Suppressor macrophage treated with lipopolysaccharide for 4 hours (primary cell): ENCODE data around the gene CD58.
"Not testable (repeated sequence)": the region's sequence is repeated elsewhere in the genome, so short reads cannot be mapped to it uniquely, and the experiment has no call there.

Experiments used
- DNase-seq: peaks from one replicate; pipeline ENCODE4 v3.0.0-alpha.2; 2020

Gene CD58, protein sequence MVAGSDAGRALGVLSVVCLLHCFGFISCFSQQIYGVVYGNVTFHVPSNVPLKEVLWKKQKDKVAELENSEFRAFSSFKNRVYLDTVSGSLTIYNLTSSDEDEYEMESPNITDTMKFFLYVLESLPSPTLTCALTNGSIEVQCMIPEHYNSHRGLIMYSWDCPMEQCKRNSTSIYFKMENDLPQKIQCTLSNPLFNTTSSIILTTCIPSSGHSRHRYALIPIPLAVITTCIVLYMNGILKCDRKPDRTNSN

GRCh38 chr1:116570358-116571214 is at the start of gene CD58:
Gene CD58 (minus strand): TSS chr1:116571026. CDS start chr1:116570972, 54 bp downstream.
- peak; percentile 97 for DNase-seq

- not testable (repeated sequence) for DNase-seq
Measured at GRCh38 chr1:116620392-116620791, 49.6 kb upstream of the CD58 start.

GRCh38 chr1:116619106-116619505 is 48.3 kb upstream of the CD58 start:
- DNase-seq: not testable (repeated sequence)

DNA sequence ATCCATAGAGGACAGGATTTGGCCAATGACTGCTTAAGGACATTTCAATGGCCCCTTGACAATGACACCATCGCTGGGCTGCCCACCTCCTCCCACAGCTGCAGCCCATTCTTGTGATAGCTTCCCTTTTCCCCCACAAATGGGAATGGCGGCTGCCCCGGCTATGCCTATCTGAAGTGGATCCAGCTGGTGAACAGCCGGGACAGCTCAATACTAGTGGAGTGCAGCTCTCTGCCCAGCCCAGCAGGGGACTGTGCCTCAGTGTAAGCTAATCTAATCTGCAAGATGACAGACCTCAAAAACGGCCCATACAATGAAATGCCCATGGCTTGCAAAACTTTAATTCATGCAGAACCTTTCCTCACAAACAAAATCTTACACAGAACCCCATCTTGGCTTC is 47.0 kb upstream of the CD58 start:
- DNase-seq: not testable (repeated sequence)

DNA sequence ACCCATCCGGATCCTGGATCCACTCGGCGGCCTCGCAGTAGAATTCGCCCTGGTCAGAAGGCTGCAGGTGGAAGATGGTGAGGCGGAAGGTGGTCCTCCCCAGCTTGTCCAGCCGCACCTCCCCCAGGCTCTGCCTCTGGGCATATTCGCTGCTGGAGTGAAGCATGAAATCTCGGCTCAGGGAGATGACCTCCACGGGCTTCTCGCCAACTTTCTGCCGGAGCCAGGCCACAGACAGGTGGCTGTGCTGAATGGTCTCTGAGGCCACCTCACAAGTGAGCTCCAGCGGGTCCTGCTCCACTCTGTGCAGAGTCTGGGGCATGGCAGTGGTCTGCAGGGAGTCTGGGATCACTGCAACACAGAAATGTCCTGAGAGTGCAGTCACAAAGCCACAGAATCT is 43.0 kb upstream of the CD58 start:
- DNase-seq: not testable (repeated sequence)

DNA sequence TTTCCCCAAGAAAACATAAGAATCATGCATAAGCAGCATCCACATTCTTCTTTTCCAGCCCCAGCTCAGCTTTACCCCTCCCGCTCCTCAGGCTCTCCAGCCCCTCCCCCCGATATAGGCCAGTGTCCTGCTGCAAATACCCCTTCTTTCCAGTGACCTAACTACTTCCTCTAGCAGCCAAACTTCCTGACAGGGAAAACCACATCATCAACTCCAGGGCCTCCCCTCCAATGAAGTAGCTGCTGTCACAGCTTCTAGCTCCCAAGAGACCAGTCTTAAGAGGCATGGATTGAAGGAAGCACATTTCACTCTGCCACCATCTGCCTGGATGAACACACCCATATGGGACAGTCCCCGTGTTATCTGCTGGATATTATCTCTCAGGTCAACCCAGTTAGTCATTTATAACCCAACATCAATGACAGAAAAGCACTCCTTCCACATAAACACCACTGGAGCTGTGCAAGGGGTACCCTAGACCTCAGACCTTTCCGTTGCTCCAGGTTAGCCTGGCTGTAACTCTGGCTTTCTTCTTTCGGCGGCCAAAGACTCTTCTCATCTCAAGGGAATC is 39.1 kb upstream of the CD58 start:
- peak; percentile 15 for DNase-seq

DNA sequence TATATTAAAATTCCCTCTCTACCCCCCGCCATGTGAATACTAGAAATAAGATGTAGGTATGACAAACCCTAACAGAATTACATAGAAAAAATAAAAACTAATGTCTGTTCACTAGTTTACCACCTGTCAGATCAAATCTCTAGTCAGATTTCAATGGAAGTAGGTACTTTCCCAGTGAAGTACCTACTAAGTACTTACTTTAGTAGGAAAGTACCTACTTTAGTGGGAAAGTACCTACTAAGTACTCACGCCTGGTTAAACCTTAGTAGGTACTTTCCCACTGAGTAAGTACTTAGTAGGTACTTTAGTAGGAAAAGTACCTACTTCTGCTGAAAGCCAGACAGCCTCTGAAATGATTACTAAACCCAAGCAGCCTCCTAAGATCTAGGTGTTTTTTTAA is 38.0 kb upstream of the CD58 start:
- DNase-seq: not testable (repeated sequence)

GRCh38 chr1:116608151-116608550 is 37.3 kb upstream of the CD58 start:
- DNase-seq: not testable (repeated sequence)

DNA sequence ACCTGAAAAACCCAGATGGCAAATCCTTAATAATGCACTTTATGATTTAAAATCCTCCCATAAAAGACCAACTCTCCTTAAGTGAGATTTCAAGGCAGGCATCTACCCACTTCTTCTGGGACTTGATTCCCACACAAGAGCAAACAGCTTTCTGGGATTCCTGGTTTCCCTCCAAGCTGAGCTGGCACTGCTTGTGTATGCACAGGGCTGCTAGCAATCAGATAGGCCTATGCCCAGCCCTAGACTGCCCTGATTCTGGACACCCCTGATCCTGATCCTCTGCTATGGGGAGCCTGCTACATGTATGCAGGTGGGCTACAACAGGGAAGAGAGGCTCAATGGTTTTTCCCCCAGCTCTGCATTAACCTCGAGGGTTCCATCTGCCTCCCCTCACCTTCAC is 36.6 kb upstream of the CD58 start:
- not testable (repeated sequence) for DNase-seq

GRCh38 chr1:116606067-116606466 is 35.2 kb upstream of the CD58 start:
- peak; percentile 76 for DNase-seq

- DNase-seq: peak; percentile 28
Measured at GRCh38 chr1:116605315-116605714, 34.5 kb upstream of the CD58 start.

DNA sequence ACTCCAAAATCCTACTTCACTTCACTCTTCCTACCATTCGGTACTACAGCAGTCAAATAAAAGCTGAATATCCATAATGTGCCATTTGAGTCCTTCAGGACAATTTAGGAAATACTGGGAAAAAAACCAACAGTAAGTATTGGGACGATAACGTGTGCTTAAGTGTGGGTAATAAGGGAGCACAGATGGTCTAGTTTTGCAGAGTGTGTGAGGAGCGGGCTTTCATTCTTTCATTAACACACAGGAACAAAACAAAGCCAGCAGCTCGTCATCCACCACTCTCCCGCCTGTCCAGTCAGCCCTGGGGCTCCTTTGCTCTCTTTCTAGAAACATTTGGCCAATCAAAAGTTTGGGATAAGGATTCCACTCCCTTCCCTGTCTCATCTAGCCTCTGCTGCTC is 33.6 kb upstream of the CD58 start:
- DNase-seq: not testable (repeated sequence)

DNA sequence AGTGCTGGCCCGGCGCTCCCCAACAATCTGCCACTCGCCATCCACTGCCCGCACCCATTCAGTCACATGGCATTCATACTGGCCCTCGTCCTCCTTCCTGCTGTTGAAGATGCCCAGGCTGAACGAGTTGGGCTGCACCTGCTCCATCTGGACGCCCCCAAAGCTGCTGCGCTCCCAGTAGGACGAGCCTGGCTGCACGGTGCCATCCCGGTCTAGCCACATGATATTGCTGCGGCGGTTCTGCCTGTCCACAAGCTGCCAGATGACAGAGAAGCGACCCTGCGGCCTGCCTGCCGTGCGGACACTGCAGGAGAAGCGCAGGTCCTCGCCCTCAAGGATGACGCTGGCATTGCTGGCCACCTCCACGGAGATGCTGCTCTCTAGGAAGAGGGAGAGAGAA is 32.8 kb upstream of the CD58 start:
- not testable (repeated sequence) for DNase-seq

- peak; percentile 15 for DNase-seq
Measured at GRCh38 chr1:116599369-116599768, 28.5 kb upstream of the CD58 start.

- DNase-seq: not testable (repeated sequence)
Measured at GRCh38 chr1:116598420-116599036, 27.7 kb upstream of the CD58 start.

DNA sequence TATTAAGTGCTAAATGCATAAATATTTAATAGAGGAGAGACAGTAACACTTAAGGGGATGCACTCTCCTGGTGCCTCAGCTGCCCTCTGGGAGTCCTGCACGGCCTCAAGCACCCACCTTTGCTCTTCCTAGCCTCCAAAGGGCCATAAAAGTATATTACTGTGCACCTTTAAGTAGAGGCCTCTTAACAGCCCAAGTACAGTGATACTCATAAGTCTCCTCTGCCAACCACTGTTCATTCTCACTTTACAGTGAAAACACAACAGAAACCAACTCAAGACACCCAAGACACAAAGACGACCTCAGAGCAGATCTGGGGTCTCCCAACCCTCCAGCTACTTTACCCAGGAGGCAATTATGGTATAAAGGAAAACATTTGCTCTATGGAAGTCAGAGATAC is 26.6 kb upstream of the CD58 start:
- DNase-seq: not testable (repeated sequence)

DNA sequence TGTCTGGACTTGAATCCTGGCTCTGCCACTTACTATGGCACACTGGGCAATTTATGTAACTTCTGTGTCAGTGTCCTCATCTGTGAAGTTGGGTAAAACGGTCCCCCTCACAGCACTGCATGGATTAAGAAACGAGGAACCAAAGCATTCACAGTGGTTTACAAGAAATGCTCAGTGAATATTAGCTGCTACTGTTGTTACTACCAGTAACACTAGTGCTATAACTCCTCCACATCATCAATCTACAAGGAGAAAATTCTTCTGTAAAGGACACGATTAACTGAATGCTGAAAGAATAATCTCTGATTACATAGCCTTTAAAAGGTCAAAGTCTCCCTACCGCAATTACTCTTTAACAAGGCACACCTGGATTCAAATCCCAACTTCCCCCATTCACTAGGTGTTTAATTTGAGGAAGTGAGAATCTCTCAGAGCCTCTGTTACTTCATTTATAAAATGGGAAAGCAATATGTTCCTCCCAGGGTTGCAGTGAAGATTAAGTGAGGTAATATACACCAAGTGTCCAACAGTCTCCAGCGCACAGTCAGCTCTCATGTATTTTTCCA is 26.0 kb upstream of the CD58 start:
- not testable (repeated sequence) for DNase-seq

DNA sequence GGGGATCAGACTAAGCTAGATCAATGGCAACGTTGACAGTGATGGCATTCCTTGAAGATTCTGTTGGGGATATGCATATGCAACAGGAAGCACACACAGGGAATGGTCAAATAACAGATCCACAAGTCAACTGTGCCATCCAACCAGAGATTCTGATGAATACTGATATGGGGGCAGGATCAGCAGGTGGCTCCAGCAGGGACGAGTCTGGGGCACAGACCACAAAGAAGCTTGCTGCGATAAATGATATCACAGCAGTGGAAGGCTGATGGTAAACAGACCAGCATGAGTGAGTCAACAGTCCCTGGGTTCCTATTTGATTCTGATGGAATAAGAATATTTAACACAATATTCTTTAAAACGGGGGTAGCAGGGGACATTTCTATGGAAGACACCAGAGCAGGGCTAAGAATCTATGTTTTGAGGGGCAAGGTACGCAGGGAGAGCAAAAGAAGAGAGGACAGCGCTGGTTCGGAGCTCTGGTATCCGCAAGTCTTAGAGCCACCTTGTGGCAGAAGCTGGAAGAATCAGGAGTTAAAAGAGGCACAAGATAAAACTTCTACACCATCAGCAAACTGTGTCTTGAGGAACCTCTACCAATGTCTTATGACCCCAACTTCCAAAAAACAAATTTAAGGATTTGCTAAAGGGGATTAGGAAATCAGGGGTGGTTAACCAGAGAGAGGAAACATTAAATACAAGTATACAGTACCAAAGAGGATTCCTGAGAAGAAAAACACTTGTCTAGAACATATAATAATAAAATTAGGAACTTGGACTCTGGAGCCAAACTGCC is 25.3 kb upstream of the CD58 start:
- peak; percentile 47 for DNase-seq

- not testable (repeated sequence) for DNase-seq
Measured at GRCh38 chr1:116595065-116595840, 24.4 kb upstream of the CD58 start.

- DNase-seq: not testable (repeated sequence)
Measured at GRCh38 chr1:116593977-116594376, 23.2 kb upstream of the CD58 start.

DNA sequence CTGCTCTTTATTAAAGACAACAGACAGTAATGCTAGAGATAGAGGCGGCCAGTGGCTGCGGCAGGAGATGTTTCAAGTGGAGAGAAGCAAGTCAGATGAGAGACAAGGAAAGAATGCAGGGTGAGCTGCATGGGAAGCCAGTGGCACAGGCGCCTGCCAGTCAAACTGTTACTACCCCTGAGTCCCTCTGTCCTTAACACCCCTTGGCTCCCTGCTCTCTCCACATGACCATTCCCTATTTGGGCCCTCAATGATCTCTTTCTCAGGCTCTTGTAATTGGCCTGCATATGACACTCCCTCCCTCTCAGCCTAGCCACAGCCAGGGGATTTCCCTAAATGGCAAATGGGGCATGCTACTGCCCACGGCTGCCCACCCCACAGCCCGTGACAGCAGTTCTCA is 22.6 kb upstream of the CD58 start:
- DNase-seq: not testable (repeated sequence)
